DND-41 (cell line): ENCODE results near the gene TOP2B.

Source experiments
- ATAC-seq: fragments of 200-7000 bp; cut with Tn5 transposase; 3 replicates; pipeline ENCODE4 v1.9.1; 2021; ENCODE audit warnings: low read depth; ENCODE audit not compliant: insufficient read depth
- DNase-seq: peaks from one replicate; pipeline ENCODE4 v3.0.0-alpha.2; 2020
- H2AFZ ChIP-seq: 2 replicates; pipeline ENCODE4 v1.6.0; 2012; ENCODE audit warnings: low read depth, low read length
- H3K27ac ChIP-seq: 2 replicates; pipeline ENCODE4 v1.5.1; 2012; ENCODE audit warnings: low read length, inconsistent platforms
- H3K27me3 ChIP-seq: fragments of 200-600 bp; sonication (generic); 2 replicates; pipeline ENCODE4 v1.6.0; 2012; ENCODE audit warnings: low read length, mild to moderate bottlenecking, inconsistent platforms; ENCODE audit not compliant: insufficient read depth, poor library complexity
- H3K36me3 ChIP-seq: 2 replicates; pipeline ENCODE4 v1.5.1; 2012; ENCODE audit warnings: low read length, inconsistent platforms; ENCODE audit not compliant: insufficient read depth
- H3K4me1 ChIP-seq: 2 replicates; pipeline ENCODE4 v1.5.1; 2012; ENCODE audit warnings: mild to moderate bottlenecking, low read length; ENCODE audit not compliant: insufficient read depth
- H3K4me2 ChIP-seq: 2 replicates; pipeline ENCODE4 v1.6.0; 2012; ENCODE audit warnings: mild to moderate bottlenecking, moderate library complexity, low read length, inconsistent platforms; ENCODE audit not compliant: insufficient read depth
- H3K4me3 ChIP-seq, 2 experiments: fragments of 200-600 bp in 1 of 2; shearing (Covaris generic) in 1 of 2; 2 replicates each; pipeline ENCODE4 v1.5.1; 2012 to 2016; ENCODE audit warnings: inconsistent platforms in 2 of 2, low read length in 2 of 2, mild to moderate bottlenecking in 2 of 2, low read depth in 1 of 2, moderate library complexity in 1 of 2
- H3K79me2 ChIP-seq: 2 replicates; pipeline ENCODE4 v1.6.0; 2012; ENCODE audit warnings: low read length, inconsistent platforms; ENCODE audit not compliant: insufficient read depth
- H3K9ac ChIP-seq: 2 replicates; pipeline ENCODE4 v1.6.0; 2012; ENCODE audit warnings: low read depth, mild to moderate bottlenecking, inconsistent platforms, low read length, moderate library complexity
- H3K9me3 ChIP-seq: 2 replicates; pipeline ENCODE4 v1.5.1; 2012; ENCODE audit warnings: low read length, moderate library complexity, mild to moderate bottlenecking, inconsistent platforms; ENCODE audit not compliant: insufficient read depth, severe bottlenecking
- H4K20me1 ChIP-seq: 2 replicates; pipeline ENCODE4 v1.6.0; 2012; ENCODE audit warnings: low read length; ENCODE audit not compliant: insufficient read depth
- EZH2 ChIP-seq: IDR thresholded peaks from 3 replicates; pipeline ENCODE4 v1.6.1; 2012; ENCODE audit warnings: borderline replicate concordance, low read depth, mild to moderate bottlenecking, moderate library complexity, low read length, inconsistent platforms; ENCODE audit not compliant: severe bottlenecking
- TF ChIP-seq, protein P1 (sequence below): IDR thresholded peaks from 2 replicates; pipeline ENCODE4 v1.5.1; 2012; ENCODE audit warnings: borderline replicate concordance, low read length, moderate library complexity, mild to moderate bottlenecking; ENCODE audit not compliant: poor library complexity, severe bottlenecking; ENCODE audit errors: extremely low read depth

The TOP2B gene

DNA sequence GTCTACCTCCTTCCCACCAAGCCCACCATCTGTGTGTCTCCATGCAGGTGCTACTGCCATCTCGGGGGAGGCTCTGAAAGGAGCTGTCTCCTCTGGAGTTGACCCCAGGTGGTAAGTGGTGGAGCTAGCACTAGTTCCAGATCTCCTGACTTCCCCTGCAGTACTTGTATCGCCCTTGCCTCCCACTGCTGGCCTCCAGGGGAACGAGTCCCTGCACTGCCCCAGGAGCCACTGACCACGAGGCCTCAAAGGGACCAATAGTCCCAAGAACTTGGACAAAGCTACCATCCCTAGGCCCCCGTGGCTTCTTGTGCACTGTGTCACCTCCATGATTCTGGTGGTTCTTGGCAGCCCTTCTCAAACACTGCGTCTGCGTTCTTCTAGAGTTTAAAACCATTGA lies 98.9 kb downstream of the TOP2B start:
- no peaks in the 10 kb centered on the region for H3K36me3 ChIP-seq
- H3K79me2 ChIP-seq = no peaks in the 10 kb centered on the region
- no peak overlapping the region for H3K9ac ChIP-seq
- no peak for ATAC-seq
- no peak for DNase-seq
- no peak overlapping the region for H3K27ac ChIP-seq
- H3K27me3 ChIP-seq = peaks cover 4% of the 10 kb centered on the region
- H3K4me3 ChIP-seq = no peak overlapping the region
- H3K4me2 ChIP-seq = no peak overlapping the region
- no peaks in the 10 kb centered on the region for H3K9me3 ChIP-seq
- H4K20me1 ChIP-seq = no peaks in the 10 kb centered on the region
- no peak overlapping the region for H2AFZ ChIP-seq
- no peaks in the 10 kb centered on the region for H3K4me1 ChIP-seq
- no peak for TF ChIP-seq EZH2
- TF ChIP-seq, protein P1, sequence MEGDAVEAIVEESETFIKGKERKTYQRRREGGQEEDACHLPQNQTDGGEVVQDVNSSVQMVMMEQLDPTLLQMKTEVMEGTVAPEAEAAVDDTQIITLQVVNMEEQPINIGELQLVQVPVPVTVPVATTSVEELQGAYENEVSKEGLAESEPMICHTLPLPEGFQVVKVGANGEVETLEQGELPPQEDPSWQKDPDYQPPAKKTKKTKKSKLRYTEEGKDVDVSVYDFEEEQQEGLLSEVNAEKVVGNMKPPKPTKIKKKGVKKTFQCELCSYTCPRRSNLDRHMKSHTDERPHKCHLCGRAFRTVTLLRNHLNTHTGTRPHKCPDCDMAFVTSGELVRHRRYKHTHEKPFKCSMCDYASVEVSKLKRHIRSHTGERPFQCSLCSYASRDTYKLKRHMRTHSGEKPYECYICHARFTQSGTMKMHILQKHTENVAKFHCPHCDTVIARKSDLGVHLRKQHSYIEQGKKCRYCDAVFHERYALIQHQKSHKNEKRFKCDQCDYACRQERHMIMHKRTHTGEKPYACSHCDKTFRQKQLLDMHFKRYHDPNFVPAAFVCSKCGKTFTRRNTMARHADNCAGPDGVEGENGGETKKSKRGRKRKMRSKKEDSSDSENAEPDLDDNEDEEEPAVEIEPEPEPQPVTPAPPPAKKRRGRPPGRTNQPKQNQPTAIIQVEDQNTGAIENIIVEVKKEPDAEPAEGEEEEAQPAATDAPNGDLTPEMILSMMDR = no peak

DNA sequence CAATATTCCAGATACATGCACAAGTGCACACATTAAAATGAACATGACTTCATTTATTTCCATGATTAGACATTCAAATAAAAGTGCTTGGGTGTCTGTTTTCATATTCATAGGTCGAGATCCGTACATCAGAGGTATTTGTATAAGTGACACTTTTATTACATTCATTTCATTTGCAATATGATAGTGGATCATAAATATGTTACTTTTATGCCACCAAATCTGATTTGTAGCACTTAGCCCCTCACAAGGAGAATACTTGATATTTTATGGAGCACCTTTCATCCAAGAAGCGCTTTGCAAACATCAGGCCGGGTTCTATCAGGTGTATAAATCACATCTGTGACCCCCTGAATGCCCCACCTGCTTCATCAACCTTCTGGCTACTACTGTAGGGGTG lies 100.6 kb downstream of the TOP2B start:
- Histone ChIP-seq H3K79me2 (no peaks in the 10 kb centered on the region), H3K27ac (no peak overlapping the region), H2AFZ (no peak overlapping the region), H3K4me2 (no peak overlapping the region), H3K4me3 (no peak overlapping the region), H3K27me3 (peaks cover 4% of the 10 kb centered on the region), H3K9me3 (no peaks in the 10 kb centered on the region), H3K36me3 (no peaks in the 10 kb centered on the region), H3K9ac (no peak overlapping the region), H4K20me1 (no peaks in the 10 kb centered on the region), H3K4me1 (no peaks in the 10 kb centered on the region)
- TF ChIP-seq EZH2 = no peak
- TF ChIP-seq, protein P1 = no peak
- no peak for ATAC-seq
- DNase-seq = no peak

DNA sequence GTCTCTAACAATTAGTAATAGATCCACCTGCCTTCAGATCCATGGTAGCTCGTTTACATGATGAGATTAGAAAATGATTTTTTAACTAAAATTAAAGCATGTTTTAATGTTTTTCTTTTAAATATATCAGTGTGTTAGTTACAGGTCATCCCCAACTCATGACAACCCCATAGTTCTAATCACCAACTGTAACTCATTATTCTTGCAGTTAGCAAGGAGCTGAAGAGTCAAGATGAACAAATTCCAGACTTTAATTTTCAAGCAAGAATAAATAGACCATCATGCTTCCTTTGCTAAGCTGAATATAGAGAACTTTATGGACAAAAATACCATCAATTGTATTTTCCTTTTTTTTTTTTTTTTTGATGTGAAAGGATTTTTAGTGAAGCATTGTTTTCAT lies 101.1 kb downstream of the TOP2B start:
- Histone ChIP-seq H3K9me3 (no peaks in the 10 kb centered on the region), H3K4me1 (no peaks in the 10 kb centered on the region), H3K4me3 (no peak overlapping the region), H3K9ac (no peak overlapping the region), H3K27me3 (peaks cover 4% of the 10 kb centered on the region), H3K36me3 (no peaks in the 10 kb centered on the region), H3K79me2 (no peaks in the 10 kb centered on the region), H3K27ac (no peak overlapping the region), H4K20me1 (no peaks in the 10 kb centered on the region), H3K4me2 (no peak overlapping the region), H2AFZ (no peak overlapping the region)
- no peak for TF ChIP-seq EZH2
- TF ChIP-seq, protein P1 = no peak
- no peak for ATAC-seq
- DNase-seq = no peak

DNA sequence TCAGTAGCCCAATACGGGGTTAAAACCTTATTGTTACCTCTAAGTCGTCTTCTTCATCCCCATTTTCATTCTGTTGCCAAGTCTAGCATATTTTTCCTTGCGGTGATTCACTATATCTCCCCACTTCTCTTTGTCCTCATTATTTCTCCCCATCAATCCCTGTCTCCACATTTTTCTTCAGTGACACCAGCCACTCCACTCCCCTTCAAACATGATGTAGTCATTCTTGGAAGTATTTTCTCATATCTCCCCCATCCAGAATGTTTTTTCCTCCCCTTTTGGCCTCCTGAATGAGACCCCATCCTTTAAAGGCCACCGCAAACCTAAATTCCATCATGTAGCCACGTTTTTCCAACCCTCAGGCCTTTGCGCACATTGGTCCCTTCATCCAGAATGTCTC lies 105.9 kb downstream of the TOP2B start:
- H3K79me2 ChIP-seq = no peaks in the 10 kb centered on the region
- H3K36me3 ChIP-seq = no peaks in the 10 kb centered on the region
- no peak overlapping the region for H3K9ac ChIP-seq
- no peak for TF ChIP-seq EZH2
- TF ChIP-seq, protein P1 = no peak
- no peak overlapping the region for H3K27ac ChIP-seq
- no peak overlapping the region for H2AFZ ChIP-seq
- no peak overlapping the region for H3K4me2 ChIP-seq
- DNase-seq (no peak), ATAC-seq (no peak)
- no peaks in the 10 kb centered on the region for H3K4me1 ChIP-seq
- H3K4me3 ChIP-seq = no peak overlapping the region
- H4K20me1 ChIP-seq = no peaks in the 10 kb centered on the region
- H3K9me3 ChIP-seq = no peaks in the 10 kb centered on the region
- peaks cover 4% of the 10 kb centered on the region for H3K27me3 ChIP-seq
